ENCODE measurements around the gene FASN. TPM values are rescaled to one million over a fixed set of nuclear protein-coding genes. Genes with fewer than 3 reads are reported as not detected.

Gene FASN
- total and polyA plus RNA-seq, 2 of the 13 experiments (the other 11 are each of a cell fraction or from before 2014, with no cell fraction given) = 51.7 to 101 TPM

GRCh38 chr17:82051776-82052637 is 46.0 kb downstream of the FASN start, which contains the start of the genes GPS1 and RFNG (continued):
- peak; percentile 65; the same call in 1 of the 2 replicates for TF ChIP-seq ZFY (CRISPR knock-in tag; IDR thresholded peaks at IDR 0.05)
- peak; percentile 4; the same call in 1 of the 2 replicates for TF ChIP-seq ZNF777 (CRISPR knock-in tag; IDR thresholded peaks at IDR 0.05)
- no peak for TF ChIP-seq ZBTB26 (CRISPR knock-in tag; IDR thresholded peaks at IDR 0.05; ENCODE audit: borderline replicate concordance)
- no peak for TF ChIP-seq ZNF432 (CRISPR knock-in tag; IDR thresholded peaks at IDR 0.05; ENCODE audit: borderline replicate concordance)
- TF ChIP-seq ZNF598 (CRISPR knock-in tag; IDR thresholded peaks at IDR 0.05; ENCODE audit: borderline replicate concordance) = no peak
- peak; percentile 62; the same call in 1 of the 2 replicates for TF ChIP-seq ARID4A (CRISPR knock-in tag; IDR thresholded peaks at IDR 0.05; ENCODE audit: borderline replicate concordance)
- TF ChIP-seq FOXK1 (CRISPR knock-in tag; IDR thresholded peaks at IDR 0.05; ENCODE audit: borderline replicate concordance, low read depth) = peak; percentile 41; the same call in 1 of the 2 replicates
- no peak; the same call in 1 of the 2 replicates for TF ChIP-seq NFYB (CRISPR knock-in tag; IDR thresholded peaks at IDR 0.05)
- no peak for TF ChIP-seq NFRKB (IDR thresholded peaks at IDR 0.05)
- no peak for TF ChIP-seq ZNF562 (CRISPR knock-in tag; IDR thresholded peaks at IDR 0.05; ENCODE audit: borderline replicate concordance)
- no peak for TF ChIP-seq MLLT10 (CRISPR knock-in tag; IDR thresholded peaks at IDR 0.05)
- TF ChIP-seq THRA (CRISPR knock-in tag; IDR thresholded peaks at IDR 0.05; ENCODE audit: borderline replicate concordance) = no peak
- TF ChIP-seq ZNF607 (CRISPR knock-in tag; IDR thresholded peaks at IDR 0.05; ENCODE audit: borderline replicate concordance) = peak; percentile 31
- no peak; the same call in 1 of the 2 replicates for TF ChIP-seq SALL2 (CRISPR knock-in tag; IDR thresholded peaks at IDR 0.05)
- TF ChIP-seq XBP1 (CRISPR knock-in tag; IDR thresholded peaks at IDR 0.05) = no peak
- no peak for TF ChIP-seq ZNF792 (CRISPR knock-in tag; IDR thresholded peaks at IDR 0.05)
- no peak; the same call in 1 of the 2 replicates for TF ChIP-seq ZNF776 (CRISPR knock-in tag; IDR thresholded peaks at IDR 0.05)
- no peak for TF ChIP-seq ZNF24 (IDR thresholded peaks at IDR 0.05)
- no peak for TF ChIP-seq ZNF235 (CRISPR knock-in tag; IDR thresholded peaks at IDR 0.05; ENCODE audit: borderline replicate concordance)
- TF ChIP-seq RNF2 (conservative IDR thresholded peaks at IDR 0.05; ENCODE audit: low read depth) = no peak
- no peak for TF ChIP-seq SMAD1 (CRISPR knock-in tag; IDR thresholded peaks at IDR 0.05; ENCODE audit: borderline replicate concordance, low read depth)
- TF ChIP-seq ZNF639 (CRISPR knock-in tag; conservative IDR thresholded peaks at IDR 0.05) = peak; percentile 57; the same call in 1 of the 2 replicates

Measured in HepG2 (cell line).